Upper lobe of left lung (tissue), 4 donors: ENCODE data around the gene FKBP9.
"Not testable (repeated sequence)": the region's sequence is repeated elsewhere in the genome, so short reads cannot be mapped to it uniquely, and the experiment has no call there.

ENCODE experiments used
- EP300 ChIP-seq, 4 donors: sonication (generic); formaldehyde crosslinking; IDR thresholded peaks; one replicate each; pipeline ENCODE4 v1.5.1; 2017; ENCODE audit warnings: antibody characterized with exemption in 4 of 4, control low read depth in 2 of 4
- POLR2A ChIP-seq, 4 donors: fragments of 450-650 bp; IDR thresholded peaks; one replicate each; pipeline ENCODE4 v1.5.1; 2016 to 2017; ENCODE audit warnings: antibody characterized with exemption in 4 of 4, mild to moderate bottlenecking in 2 of 4
- TF ChIP-seq, protein P1 (sequence below), 6 experiments: fragments of 450-650 bp in 4 of 6; fragments of 200-600 bp in 2 of 6; sonication (generic) in 2 of 6; IDR thresholded peaks; one replicate each; pipeline ENCODE4 v1.5.1; 2016 to 2019; ENCODE audit warnings: antibody characterized with exemption in 6 of 6

- TF ChIP-seq, protein P1, sequence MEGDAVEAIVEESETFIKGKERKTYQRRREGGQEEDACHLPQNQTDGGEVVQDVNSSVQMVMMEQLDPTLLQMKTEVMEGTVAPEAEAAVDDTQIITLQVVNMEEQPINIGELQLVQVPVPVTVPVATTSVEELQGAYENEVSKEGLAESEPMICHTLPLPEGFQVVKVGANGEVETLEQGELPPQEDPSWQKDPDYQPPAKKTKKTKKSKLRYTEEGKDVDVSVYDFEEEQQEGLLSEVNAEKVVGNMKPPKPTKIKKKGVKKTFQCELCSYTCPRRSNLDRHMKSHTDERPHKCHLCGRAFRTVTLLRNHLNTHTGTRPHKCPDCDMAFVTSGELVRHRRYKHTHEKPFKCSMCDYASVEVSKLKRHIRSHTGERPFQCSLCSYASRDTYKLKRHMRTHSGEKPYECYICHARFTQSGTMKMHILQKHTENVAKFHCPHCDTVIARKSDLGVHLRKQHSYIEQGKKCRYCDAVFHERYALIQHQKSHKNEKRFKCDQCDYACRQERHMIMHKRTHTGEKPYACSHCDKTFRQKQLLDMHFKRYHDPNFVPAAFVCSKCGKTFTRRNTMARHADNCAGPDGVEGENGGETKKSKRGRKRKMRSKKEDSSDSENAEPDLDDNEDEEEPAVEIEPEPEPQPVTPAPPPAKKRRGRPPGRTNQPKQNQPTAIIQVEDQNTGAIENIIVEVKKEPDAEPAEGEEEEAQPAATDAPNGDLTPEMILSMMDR (IDR thresholded peaks at IDR 0.05): not testable (repeated sequence)
- not testable (repeated sequence) for TF ChIP-seq POLR2A, EP300 (IDR thresholded peaks at IDR 0.05)
These were observed 40.2 kb upstream of the FKBP9 start for GRCh38 chr7:32916994-32917393.
